NCI-H1092 treated with DMSO at 0.1 percent for 48 hours (cell line): ENCODE data around the gene EXPH5.
"Not testable (repeated sequence)": the region's sequence is repeated elsewhere in the genome, so short reads cannot be mapped to it uniquely, and the experiment has no call there.

Source experiments
- DNase-seq: peaks from one replicate; lab custom pipeline; 2025; lab: John Stamatoyannopoulos, UW

EXPH5 gene

DNA sequence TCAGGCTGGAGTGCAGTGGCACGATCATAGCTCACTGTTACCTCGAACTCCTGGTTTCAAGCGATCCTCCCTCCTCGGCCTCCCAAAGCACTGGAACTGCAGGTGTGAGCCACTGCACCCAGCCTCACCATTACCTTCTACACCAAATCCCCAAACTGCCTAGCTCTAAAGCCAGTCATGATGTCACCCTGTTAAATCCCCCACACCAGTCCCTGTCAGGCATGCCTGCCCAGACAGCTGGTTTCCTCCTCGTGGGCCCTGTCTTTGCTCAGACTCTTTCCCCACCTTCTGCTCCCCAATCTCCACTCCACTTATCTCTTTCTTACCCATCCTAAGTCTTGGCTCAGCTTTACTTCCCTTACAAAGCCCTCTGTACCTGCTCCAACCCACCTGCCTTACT lies 12.5 kb upstream of the EXPH5 start:
- DNase-seq = no peak

DNA sequence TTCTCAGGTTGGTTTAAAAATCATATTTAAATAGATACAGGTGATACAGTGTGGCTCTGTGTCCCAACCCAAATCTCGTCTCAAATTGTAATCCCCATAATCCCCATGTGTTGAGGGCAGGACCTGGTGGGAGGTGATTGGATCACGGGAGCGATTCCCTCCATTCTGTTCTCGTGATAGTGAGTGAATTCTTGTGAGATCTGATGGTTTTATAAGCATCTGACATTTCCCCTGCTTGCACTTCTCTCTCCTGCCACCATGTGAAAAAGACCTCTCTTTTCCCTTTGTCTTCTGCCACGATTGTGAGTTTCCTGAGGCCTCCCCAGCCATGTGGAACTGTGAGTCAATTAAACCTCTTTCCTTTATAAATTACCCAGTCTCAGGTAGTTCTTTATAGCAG lies 9.2 kb upstream of the EXPH5 start:
- not testable (repeated sequence) for DNase-seq

DNA sequence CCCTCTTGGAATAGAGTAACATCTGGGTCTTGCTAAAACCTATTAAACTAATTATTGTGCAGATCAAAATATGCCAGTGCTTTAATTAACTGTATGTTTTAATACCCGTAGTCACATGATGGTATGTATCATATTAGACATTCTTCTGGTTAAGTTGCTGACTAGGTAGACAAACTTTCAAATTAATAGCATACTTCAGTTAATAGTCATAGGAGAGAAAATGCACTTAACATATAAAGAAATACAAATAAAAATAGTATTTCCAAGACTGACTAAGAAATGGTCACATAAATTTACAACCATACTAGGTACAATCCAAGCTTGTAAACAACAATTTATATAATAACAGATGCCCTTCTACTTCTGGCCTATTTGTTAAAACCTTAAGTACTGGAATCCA lies 7.6 kb upstream of the EXPH5 start:
- DNase-seq = no peak

DNA sequence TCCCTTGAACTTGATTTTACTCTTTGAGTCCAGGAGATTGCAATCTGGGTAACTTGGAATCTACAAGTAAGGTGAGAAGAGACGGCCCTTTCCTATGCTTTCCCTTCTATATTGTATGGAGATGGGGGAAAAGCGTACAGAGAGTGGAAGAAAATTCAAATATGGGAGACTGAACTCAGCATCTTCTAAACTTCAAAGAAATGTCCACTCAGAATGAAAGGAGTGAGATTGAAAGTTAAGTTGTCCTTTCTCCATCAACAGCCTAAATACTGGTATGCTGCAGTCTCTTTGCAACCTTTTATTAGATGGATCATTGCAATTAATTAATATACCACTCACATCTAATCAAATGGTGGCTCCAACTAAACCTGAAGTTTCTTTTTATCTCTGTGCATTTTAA lies 6.4 kb upstream of the EXPH5 start:
- DNase-seq = no peak

DNA sequence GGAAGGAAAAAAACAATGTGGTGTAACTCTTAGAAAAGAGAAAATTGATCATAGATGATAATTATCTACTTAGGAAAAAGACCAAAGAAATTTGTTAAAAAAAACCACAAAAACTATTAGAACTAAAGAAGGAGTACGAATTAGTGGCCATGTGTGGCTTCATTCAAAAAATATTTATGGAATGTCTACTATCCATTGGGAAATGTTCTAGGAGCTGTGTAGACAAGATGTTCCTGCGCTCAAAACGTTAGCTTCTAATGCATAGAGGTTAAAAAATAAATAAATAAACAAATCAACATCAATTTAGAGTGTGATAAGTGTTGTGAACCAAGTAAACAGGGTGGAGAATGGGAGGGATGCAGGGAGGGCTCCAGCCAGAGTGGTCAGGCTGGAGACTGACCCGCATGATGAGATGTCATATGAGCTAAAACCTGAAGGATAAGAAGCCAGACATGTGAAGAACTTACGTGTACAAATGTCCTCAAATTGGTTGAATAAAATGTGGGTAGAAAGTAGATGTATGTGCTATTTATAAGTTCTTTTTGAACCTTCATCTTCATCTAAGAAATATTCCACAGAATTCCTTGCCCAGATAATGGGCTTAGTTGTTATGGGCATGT lies 4.3 kb upstream of the EXPH5 start:
- no peak for DNase-seq

DNA sequence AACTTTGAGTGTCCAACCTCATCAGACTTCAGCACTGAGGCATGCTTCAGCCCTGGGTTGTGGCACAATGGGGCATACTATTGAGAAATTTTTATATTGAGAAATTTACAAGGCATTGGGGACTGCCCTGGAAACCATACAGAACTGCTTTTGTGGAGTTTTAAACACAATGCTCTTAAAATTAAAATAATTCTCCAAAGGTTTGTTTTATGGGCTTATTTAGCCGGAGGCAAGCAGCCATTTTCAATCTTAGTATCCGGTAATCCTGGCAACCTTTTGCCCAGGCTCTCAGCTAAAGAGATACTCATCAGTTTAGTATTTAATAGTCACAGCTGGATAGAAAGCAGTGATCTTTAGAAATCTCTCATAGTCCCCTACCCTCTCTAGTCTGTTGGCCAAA lies 3.1 kb upstream of the EXPH5 start:
- no peak for DNase-seq

DNA sequence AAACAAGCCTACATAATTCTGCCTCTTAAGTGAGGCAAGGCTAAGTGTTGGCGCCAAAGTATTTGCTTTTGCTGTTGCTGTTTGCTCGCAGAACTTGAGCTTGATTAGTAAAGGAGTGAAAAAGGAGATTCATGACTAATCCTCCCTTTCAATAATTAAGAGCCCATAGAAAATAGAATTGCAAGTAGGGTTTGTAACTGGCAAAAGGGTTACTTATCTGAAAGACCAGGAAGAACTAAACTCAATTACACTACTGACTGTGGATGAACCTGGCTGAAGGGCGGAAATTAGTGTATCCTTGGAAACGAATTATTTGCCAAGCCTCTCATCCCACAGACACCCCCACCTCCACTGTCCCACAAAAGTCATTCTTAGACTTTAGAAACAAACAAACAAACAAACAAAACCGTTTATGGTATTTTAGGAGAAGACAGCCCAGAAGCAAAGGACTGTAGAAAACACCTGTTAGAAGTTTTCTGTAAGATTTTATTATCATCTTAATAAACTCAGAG lies 411 bp upstream of the EXPH5 start:
- DNase-seq = no peak

DNA sequence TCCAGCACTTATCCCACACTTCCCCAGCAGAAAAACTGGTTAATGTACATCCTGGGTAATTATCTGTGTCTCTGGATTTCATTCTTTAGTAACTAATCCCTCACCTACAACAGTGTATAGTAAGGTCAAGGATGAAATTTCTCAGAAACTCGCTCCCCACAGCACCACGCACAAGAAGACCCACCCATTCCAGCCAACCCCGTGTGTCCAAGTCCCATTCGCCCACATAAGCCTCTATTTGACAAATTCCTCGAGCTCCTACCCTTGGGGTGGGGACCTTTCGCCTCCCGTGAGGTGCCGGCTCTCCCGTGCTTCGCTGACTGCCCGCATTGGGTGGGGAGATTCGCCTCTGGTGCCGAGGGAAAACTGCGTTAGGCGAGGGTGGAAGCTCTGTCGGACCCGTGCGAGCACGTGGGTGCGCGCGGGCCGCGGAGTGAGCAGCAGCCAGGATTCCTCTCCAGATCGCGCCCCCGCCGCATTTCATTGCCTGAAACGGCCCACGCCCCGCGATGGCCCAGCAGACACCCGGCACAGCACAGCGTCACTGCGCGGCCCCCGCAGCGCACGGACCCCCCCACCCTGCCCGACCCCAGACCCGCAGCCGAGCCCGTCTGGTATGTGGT lies 866 bp downstream of the EXPH5 start:
- peak; percentile 9 for DNase-seq

DNA sequence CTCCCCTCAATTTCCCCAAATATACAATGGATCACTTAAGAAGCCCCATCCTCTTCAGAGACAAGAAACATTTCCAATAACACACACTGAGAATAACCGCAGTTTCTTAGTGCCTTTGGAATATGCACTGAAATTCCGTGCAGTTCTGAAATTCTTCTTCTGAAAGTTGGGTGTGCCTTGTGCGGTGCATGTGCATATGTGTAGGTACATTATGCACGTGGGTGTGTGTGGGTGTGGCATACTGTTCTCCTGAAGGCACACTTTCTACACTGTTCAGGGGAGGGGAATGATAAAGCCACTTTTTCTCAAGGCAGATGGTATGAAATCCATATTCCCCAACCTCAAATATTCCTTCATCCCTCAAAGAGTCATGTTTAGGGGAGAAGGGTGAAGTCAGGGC lies 1.7 kb downstream of the EXPH5 start:
- no peak for DNase-seq

DNA sequence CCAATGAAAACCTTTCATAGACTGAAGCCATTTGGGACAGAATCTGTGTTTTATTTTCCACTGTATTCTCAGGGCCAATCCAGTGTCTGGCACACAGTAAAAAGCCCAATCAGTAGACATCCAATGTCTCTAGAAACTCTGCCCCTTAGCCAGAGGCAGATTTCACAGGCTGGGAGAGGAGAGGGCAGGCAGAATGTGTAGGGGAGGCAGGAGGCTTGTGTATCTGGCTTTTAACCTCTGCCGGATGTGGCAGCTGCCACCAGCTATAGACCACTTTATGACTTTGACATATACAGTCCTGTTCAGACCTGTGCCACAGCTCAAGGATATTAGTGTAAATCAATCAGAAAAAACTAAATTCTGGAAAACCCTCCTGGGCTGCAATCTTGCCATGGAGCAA lies 4.4 kb downstream of the EXPH5 start:
- DNase-seq = no peak

DNA sequence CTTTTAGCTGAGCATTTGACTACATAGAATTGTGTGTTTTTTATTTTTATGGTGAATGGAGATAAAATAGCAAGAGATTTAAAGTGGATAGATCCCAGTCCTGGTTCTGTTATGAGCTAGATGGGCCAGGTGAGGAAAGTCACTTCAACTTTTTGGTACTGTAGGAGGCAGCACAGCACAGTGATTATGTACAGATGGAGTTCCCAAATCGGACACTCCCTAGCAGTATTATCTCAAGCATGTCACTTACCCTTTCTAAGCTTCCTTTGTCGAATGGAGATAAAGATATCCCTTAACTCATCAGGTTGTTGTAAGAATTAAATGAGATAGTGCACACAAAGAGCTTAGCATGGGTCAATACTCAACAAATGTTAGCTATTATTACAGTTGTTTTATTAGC lies 5.3 kb downstream of the EXPH5 start:
- no peak for DNase-seq

DNA sequence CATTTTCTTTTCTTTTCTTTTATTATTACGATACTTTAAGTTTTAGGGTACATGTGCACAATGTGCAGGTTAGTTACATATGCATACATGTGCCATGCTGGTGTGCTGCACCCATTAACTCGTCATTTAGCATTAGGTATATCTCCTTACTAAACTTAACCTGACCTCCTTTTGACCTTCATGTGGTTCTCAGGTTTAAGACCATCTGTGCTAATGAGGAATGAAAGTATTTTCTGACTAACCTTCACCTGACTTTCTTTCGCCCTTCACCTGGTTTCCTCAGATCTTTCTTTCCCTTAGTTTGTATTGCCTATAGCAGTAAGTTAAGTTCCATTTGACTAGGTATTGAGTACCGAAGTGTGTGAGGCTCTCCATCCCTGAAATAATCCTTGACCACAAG lies 6.5 kb downstream of the EXPH5 start:
- no peak for DNase-seq

DNA sequence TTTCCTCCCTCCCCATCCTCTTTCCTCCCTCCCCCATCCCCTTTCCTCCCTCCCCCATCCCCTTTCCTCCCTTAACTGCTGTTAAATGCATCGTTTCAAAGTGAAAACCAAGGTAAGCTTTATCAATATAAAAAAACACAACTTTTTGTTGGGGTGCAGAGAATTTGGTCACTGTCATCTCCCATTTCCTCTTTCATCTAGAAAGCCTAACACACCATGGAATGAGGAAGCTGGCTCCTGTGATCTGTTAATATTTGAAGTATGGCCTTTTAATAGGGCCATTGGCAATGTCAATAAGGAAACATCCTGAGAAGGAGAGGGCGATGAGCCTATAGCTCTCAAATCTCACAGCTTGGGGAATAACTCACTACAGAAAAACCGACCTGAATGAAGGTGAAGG lies 7.0 kb downstream of the EXPH5 start:
- no peak for DNase-seq

DNA sequence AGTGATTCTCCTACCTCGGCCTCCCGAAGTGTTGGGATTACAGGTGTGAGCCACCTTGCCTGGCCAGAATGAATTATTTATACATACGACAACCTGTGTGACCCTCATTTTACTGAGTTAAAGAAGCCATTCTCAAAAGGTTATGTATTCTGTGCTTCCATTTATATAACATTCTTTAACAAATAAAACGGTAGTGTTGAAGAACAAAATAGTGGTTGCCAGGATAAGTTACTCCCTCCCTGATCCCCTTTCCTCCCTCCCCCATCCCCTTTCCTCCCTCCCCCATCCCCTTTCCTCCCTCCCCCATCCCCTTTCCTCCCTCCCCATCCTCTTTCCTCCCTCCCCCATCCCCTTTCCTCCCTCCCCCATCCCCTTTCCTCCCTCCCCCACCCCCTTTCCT lies 7.4 kb downstream of the EXPH5 start:
- not testable (repeated sequence) for DNase-seq

DNA sequence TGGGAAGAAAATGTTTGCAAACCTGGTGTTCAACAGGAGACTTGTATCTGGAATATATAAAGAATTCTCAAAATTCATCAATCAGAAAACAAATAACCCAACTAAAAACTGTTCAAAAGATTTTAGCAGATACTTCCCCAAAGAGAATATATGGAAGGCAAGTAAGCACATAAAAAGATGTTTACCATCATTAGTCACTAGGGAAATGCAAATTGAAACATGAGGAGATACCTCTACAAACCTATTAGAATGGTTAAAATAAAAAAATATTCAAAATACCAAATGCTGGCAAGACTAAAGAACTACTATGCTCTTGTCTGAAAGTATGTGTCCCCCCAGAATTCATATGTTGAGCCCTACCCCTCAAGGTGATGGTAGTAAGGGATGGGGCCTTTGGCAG lies 8.6 kb downstream of the EXPH5 start:
- DNase-seq = no peak

DNA sequence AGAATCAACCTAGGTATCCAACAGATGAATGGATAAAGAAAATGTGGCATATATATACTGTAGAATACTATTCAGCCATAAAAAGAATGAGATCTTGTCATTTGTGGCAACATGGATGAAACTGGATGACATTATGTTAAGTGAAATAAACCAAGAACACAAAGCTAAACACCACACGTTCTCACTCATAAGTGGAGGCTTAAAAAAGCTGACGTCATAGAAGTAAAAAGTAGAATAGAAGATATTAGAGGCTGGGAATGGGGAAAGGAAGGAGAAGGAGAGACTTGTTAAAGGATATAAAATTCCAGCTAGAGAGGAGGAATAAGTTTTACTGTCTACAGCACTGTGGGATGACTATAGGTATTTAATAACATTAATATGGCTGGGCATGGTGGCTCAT lies 12.9 kb downstream of the EXPH5 start:
- DNase-seq = no peak

DNA sequence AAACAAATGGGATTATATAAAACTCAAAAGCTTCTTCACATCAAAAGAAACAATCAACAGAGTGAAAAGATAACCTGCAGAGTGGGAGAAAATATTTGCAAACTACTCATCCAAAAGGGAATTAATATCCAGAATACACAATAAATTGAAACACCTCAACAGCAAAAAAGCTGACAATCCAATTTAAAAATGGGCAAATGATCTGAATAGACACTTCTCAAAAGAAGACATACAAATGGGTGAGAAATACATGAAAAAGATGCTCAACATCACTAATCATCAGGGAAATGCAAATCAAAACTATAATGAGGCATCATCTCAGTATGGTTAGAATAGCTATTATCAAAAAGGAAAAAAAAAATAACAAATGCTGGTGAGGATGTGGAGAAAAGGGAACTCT lies 13.5 kb downstream of the EXPH5 start:
- no peak for DNase-seq

DNA sequence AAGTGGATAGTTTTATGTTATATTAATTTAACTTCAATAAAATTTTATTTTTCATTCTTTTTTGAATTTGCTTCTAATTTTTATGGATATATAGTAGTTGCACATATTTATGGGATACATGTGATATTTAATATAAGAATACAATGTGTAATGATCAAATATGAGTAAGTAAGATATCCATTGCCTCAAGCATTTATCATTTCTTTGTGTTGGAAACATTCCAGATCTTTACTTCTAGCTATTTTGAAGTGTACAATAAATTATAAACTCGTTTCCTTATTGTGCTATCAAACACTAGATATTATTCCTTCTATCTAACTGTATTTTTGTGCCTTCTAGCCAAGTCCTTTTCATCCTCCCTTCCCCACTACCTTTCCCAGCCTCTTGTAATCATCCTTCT lies 17.0 kb downstream of the EXPH5 start:
- no peak for DNase-seq

DNA sequence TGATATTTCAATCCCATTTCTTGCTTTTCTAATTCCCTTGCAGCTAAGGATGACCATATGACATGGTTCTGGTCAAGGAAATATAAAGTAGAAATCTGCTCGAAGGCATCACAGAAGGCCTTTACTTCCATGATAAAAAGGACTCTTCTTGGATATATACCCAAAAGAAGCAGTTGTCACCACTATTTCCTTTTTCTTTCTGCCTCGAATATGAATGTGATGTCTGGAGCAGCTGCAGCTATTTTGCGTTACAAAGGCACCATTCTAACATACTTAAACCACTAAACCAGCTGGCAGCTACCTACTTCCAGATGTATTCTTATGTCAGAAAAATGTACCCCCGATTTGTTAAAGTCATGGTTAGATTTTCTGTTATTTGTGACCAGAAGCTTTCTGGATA lies 18.9 kb downstream of the EXPH5 start:
- no peak for DNase-seq

DNA sequence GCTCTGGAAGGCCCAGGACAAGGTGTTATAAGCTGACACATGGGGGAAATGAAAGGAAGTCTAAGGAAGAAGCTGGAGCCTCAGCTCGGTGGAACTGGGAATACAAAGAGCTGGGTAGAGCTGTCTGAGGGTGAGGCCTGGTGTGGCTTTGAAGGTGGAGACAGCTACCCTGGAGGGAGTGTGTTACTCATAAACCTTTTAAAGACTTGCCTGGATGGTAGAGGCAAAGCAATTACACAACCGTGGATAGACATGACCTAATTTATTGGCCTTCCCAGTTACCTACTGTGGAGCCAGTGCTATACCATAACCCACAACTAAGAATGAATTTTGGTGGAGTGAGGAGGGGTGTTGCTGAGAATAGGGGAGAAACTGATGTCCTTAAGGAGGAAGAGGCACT lies 22.6 kb downstream of the EXPH5 start:
- DNase-seq = no peak

DNA sequence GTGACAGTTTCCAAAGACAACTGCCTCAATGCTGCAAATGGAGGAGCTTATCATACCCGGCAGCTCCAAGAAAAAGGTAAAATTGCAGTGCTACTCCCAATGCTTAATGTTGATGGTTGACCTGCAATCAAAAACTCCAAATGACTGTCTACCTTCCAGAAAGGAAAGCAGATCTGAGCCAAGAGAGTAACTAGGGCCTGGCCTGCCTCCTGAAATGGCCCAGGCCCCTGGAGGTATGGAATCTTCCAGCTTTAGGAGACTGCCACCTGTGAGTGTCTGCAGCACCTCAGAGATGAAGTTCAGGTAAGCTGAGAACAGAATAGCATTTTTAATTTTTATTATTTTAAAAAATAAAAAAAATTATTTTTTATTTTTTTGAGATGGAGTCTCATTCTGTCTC lies 23.7 kb downstream of the EXPH5 start:
- DNase-seq = no peak

DNA sequence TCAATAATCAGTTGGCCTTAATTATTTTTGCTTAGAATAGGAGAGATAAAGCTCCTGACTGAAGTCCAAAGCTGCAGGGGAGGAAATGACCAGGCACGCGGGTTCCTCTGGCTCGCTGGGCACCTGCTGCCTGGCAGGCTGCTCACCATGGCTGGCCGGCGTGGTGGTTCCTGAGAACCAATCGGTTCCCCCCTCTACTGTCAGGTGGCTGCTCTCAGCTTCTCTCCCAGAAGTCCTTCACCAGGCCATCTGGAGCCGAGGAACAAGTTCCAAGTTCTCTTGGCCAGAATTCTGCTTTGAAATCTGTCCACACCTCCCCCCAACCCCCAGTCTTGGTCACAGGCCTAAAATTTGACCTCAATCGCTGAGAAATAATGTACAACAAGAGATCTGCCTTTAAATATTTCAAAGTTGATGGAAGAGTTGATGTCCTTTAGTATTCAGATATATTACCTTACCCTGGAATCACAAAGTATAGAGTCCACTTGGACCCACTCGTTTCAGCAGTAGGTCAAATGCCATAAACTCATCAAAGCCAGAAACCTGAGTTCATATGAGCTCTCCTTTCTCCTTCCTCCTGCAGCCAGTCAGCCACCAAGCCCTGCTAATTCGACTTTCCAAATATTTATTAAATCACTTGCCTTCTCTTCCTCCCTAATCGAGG lies 25.2 kb downstream of the EXPH5 start:
- no peak for DNase-seq

DNA sequence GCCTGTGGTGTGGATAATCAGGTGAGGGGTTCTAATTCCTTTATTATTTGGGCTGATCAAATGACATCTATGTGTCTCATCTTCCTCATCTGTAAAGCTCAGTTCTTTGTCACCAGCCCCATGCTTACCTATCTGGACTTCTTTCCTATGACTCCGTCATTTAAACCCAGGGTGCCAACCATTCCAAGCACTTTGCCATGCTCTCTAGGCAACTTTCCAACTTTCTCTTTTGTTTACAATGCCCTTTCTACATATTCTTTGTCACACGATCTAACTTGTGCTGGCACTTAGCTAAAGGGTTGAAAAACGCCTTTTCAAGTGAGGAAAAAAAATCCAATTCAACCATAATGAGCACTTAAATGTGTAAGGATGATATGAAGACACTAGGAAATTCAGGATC lies 27.9 kb downstream of the EXPH5 start:
- DNase-seq = peak; percentile 5
